Nephron (organoid): ENCODE data around the gene DHFR.

Experiments used
- H3K27ac Mint-ChIP-seq, 3 experiments: 2 replicates each; pipeline ENCODE4 v1.8.0; 2020; ENCODE audit warnings: mixed read lengths in 3 of 3, mild to moderate bottlenecking in 2 of 3, moderate library complexity in 1 of 3
- H3K27me3 Mint-ChIP-seq: 2 replicates; pipeline ENCODE4 v1.8.0; 2021; ENCODE audit warnings: low read depth, mild to moderate bottlenecking, moderate library complexity, mixed read lengths
- H3K36me3 Mint-ChIP-seq: 2 replicates; pipeline ENCODE4 v1.8.0; 2020; ENCODE audit warnings: low read depth, mixed read lengths
- H3K4me1 Mint-ChIP-seq: 2 replicates; pipeline ENCODE4 v1.8.0; 2020; ENCODE audit warnings: mixed read lengths
- H3K4me3 Mint-ChIP-seq, 3 experiments: 2 replicates each; pipeline ENCODE4 v1.8.0; 2020; ENCODE audit warnings: mild to moderate bottlenecking in 3 of 3, mixed read lengths in 3 of 3, moderate library complexity in 2 of 3
- H3K9me3 Mint-ChIP-seq: 2 replicates; pipeline ENCODE4 v1.8.0; 2020; ENCODE audit warnings: mixed read lengths
- TF ChIP-seq, protein P1 (sequence below), 3 experiments: fragments of 200-600 bp; sonication (generic); IDR thresholded peaks; one replicate each; pipeline ENCODE4 v1.5.0; 2021; ENCODE audit warnings: antibody characterized with exemption in 3 of 3; ENCODE audit not compliant: unreplicated experiment in 3 of 3

DHFR gene

DNA sequence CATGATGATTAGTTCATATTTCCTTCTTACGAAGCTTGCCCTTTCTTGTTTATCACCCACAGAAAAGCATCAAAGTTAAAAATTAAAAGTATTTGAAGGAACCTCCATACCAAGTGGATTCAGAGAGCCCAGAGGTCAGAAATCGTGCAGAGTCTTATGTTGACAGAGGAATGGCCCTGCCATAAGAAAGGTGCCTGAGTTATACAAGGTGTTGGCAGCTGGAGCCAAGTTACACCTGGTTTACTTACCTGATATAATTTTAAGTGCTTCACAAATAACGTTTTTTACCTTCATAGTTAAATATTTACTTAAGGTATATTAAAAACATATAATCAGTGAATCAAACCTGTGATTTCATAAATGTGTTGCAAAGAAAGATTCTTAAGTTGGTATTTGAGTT is 42.3 kb upstream of the DHFR start:
- Mint-ChIP-seq H3K36me3 (peaks cover 6% of the 10 kb centered on the region), H3K27ac (no peak overlapping the region), H3K27me3 (no peaks in the 10 kb centered on the region), H3K4me1 (no peaks in the 10 kb centered on the region), H3K9me3 (no peaks in the 10 kb centered on the region), H3K4me3 (no peak overlapping the region)
- TF ChIP-seq, protein P1, sequence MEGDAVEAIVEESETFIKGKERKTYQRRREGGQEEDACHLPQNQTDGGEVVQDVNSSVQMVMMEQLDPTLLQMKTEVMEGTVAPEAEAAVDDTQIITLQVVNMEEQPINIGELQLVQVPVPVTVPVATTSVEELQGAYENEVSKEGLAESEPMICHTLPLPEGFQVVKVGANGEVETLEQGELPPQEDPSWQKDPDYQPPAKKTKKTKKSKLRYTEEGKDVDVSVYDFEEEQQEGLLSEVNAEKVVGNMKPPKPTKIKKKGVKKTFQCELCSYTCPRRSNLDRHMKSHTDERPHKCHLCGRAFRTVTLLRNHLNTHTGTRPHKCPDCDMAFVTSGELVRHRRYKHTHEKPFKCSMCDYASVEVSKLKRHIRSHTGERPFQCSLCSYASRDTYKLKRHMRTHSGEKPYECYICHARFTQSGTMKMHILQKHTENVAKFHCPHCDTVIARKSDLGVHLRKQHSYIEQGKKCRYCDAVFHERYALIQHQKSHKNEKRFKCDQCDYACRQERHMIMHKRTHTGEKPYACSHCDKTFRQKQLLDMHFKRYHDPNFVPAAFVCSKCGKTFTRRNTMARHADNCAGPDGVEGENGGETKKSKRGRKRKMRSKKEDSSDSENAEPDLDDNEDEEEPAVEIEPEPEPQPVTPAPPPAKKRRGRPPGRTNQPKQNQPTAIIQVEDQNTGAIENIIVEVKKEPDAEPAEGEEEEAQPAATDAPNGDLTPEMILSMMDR (IDR thresholded peaks at IDR 0.05; ENCODE audit: unreplicated experiment in 3 of 3): no peak

DNA sequence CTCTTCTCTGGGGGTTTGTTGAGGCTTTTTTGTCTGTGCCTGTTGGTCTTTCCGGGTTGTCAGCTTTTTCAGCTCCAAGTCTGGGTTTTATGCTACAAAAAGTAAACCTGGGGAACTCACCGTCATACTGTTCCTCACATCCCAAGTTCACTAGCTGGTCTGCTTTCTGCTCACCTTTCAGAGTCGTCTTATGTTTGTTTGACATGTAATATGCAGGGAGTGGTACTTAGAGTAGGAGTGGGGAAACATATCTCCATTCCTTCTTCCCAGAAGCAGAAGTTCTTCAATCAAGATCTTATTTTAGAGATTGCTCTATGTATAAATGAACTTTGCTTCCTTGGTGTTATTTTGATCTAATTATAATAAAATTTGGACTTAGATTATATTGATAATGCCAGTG is 41.7 kb upstream of the DHFR start:
- H3K36me3 Mint-ChIP-seq: peaks cover 4% of the 10 kb centered on the region

DNA sequence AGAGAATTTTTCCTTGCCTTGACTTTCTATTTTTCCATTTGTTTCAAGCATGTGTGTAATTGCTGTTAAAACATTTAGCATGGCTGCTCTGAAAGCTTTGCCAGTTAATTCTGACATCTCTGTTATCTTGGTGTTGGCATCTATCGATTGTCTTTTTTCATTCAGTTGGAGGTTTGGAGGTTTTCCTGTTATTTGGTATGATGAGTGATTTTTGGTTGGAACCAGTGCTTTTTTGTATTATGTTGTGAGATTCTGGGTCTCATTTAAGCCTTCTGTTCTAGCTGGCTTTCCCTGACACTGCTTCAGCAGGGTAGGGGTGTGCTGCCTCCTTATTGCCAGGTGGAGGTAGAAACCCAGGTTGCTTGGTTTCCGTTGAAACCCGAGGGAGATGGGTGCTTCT is 40.9 kb upstream of the DHFR start:
- no peaks in the 10 kb centered on the region for H3K9me3 Mint-ChIP-seq

More for the DNA sequence above, 41.7 kb upstream of the DHFR start:
- Mint-ChIP-seq H3K4me1 (no peaks in the 10 kb centered on the region), H3K27me3 (no peaks in the 10 kb centered on the region), H3K27ac (no peak overlapping the region), H3K4me3 (no peak overlapping the region), H3K9me3 (no peaks in the 10 kb centered on the region)
- TF ChIP-seq, protein P1 (IDR thresholded peaks at IDR 0.05; ENCODE audit: unreplicated experiment in 3 of 3): no peak

DNA sequence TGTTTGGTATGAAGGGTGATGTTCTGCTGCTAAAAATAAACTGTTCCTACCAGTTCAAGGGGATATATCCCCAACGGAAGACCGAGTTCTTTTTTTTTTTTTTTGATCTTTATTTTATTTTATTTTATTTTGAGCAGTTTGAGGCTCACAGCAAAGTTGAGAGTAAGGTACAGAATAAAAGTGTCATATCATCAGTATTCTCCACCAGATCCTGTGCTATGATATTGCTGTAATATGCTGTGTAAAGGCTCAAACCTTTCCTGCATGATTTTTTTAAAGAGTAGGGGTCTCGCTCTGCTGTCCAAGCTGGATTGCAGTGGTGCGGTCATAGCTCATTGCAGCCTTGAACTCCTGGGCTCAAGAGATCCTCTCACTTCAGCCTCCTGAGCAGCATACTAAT is 34.8 kb upstream of the DHFR start:
- no peaks in the 10 kb centered on the region for H3K9me3 Mint-ChIP-seq
- TF ChIP-seq, protein P1 (IDR thresholded peaks at IDR 0.05; ENCODE audit: unreplicated experiment in 3 of 3): no peak
- no peaks in the 10 kb centered on the region for H3K27me3 Mint-ChIP-seq
- H3K36me3 Mint-ChIP-seq: peaks cover 10% of the 10 kb centered on the region
- H3K27ac Mint-ChIP-seq: no peak overlapping the region
- no peak overlapping the region for H3K4me3 Mint-ChIP-seq
- no peaks in the 10 kb centered on the region for H3K4me1 Mint-ChIP-seq

More for the DNA sequence above, 40.9 kb upstream of the DHFR start:
- TF ChIP-seq, protein P1 (IDR thresholded peaks at IDR 0.05; ENCODE audit: unreplicated experiment in 3 of 3): no peak
- no peak overlapping the region for H3K4me3 Mint-ChIP-seq
- no peaks in the 10 kb centered on the region for H3K4me1 Mint-ChIP-seq
- no peak overlapping the region for H3K27ac Mint-ChIP-seq
- peaks cover 4% of the 10 kb centered on the region for H3K36me3 Mint-ChIP-seq
- H3K27me3 Mint-ChIP-seq: no peaks in the 10 kb centered on the region

DNA sequence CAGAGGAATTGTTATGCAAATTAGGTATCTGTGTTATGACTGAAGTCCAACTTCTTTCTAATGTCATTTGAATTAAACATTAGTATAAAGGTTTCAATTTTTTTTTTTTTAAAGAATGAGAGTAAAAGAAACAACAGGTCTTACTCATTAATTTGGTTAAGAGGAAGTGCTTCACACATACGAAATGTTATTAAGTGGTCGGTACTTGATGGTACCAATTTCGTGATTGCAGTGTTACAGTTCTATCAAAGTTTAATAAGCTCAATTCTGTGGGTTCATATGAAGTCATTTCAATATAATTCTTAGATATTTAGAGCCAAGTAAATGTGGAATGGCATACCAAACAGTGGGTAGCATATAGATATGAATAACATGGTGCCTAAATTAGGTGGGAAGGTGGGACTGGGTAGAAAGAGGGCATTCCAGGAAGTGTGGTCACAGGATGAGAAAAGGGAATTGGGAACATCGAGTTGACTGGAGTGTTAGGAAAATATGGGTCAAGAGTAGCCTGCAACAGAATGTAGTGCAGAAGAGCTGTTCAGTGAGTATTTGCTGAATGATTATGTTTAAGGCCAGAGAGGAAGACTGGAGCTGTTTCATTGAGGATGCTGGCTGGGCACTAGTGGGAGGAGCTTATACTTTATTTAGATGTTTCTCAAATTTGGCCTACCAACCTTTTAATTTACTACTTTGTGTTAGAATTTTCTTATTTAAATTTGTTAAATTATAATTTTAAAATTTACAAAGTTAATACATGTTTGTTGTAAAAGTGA is 34.1 kb upstream of the DHFR start:
- Mint-ChIP-seq H3K4me3 (no peak overlapping the region), H3K27me3 (no peaks in the 10 kb centered on the region), H3K36me3 (peaks cover 18% of the 10 kb centered on the region), H3K4me1 (no peaks in the 10 kb centered on the region), H3K27ac (no peak overlapping the region), H3K9me3 (peaks cover 4% of the 10 kb centered on the region)
- TF ChIP-seq, protein P1 (IDR thresholded peaks at IDR 0.05; ENCODE audit: unreplicated experiment in 3 of 3): no peak

DNA sequence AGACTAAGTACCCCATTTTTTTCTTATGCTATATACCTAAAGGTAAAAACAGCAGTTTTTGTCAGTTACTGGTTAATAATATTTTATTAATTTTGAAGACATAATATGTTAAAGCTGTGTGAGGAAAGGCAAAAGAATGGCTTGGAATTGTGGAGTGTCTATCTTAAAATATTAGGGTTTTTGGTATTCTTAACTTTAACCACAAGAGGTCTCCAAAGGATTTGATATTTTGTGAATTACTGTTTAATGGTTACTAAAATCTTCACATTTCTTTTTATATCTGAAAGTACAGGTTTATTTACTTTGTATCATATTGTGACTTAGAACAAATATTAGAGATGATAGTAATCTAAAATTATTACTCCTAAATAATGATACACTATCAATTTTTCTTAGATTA is 32.0 kb upstream of the DHFR start:
- Mint-ChIP-seq H3K4me3 (no peak overlapping the region), H3K4me1 (no peaks in the 10 kb centered on the region), H3K9me3 (peaks cover 5% of the 10 kb centered on the region), H3K36me3 (peaks cover 35% of the 10 kb centered on the region), H3K27me3 (no peaks in the 10 kb centered on the region), H3K27ac (no peak overlapping the region)
- TF ChIP-seq, protein P1 (IDR thresholded peaks at IDR 0.05; ENCODE audit: unreplicated experiment in 3 of 3): peak; percentile 22 to 62 (median 38)
